GM10847 (cell line): ENCODE measurements around the gene AQP2.

ENCODE experiments used
- POLR2A ChIP-seq: IDR thresholded peaks from 2 replicates; pipeline ENCODE4 v1.6.1; 2011; ENCODE audit not compliant: insufficient read length; ENCODE audit errors: extremely low read depth

The AQP2 gene

GRCh38 chr12:49950273-49951251, at the start of gene AQP2:
Gene AQP2, plus strand, starts transcription at chr12:49950737. Its CDS starts 94 bp downstream, at chr12:49950831.
- TF ChIP-seq POLR2A, result no peak

- no peak for TF ChIP-seq POLR2A
Measured at GRCh38 chr12:49901026-49901425, 49.5 kb upstream of the AQP2 start.

GRCh38 chr12:49901986-49902385, 48.6 kb upstream of the AQP2 start:
- no peak for TF ChIP-seq POLR2A

GRCh38 chr12:49902399-49903350, 47.9 kb upstream of the AQP2 start:
- TF ChIP-seq POLR2A, result no peak

GRCh38 chr12:49903351-49903699, 47.2 kb upstream of the AQP2 start:
- no peak for TF ChIP-seq POLR2A

- no peak for TF ChIP-seq POLR2A
Measured at GRCh38 chr12:49903700-49904423, 46.7 kb upstream of the AQP2 start, which contains the start of gene FAIM2. Gene FAIM2, minus strand, starts transcription at chr12:49903900. Its CDS starts 108 bp downstream, at chr12:49903792.

- no peak for TF ChIP-seq POLR2A
Measured at GRCh38 chr12:49904601-49905000, 45.9 kb upstream of the AQP2 start.

GRCh38 chr12:49905718-49906314, 44.7 kb upstream of the AQP2 start:
- TF ChIP-seq POLR2A, result no peak

- no peak for TF ChIP-seq POLR2A
Measured at GRCh38 chr12:49907352-49907751, 43.2 kb upstream of the AQP2 start.

GRCh38 chr12:49909356-49909755, 41.2 kb upstream of the AQP2 start:
- TF ChIP-seq POLR2A, result no peak

- TF ChIP-seq POLR2A, result no peak
Measured at GRCh38 chr12:49909826-49910225, 40.7 kb upstream of the AQP2 start.

GRCh38 chr12:49910331-49911212, 40.0 kb upstream of the AQP2 start:
- TF ChIP-seq POLR2A, result no peak

GRCh38 chr12:49911213-49911605, 39.3 kb upstream of the AQP2 start:
- no peak for TF ChIP-seq POLR2A
